ENCODE results near the gene DLGAP3.

The DLGAP3 gene

DNA sequence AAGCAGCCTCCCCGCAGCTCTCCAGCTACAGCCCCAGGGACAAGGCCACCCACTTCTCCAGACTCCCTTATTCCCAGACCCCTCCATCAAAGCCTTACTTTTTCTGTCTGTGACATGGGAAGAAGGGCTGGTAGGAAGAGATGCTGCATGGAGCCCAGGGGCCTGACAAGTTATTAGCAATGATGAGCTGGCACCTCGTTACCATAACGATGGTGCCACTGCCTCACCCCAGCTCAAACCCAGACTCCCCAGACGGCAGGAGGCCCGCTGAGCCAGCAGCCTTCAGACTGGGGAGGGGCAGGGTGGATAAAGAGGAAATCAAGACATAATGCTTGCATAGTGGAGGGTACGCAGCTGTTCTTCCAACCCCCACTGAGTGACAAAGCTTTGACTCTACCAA lies 3.3 kb downstream of the DLGAP3 start:
- no peaks in the 10 kb centered on the region for H3K9me3 ChIP-seq
- no peaks in the 10 kb centered on the region for H3K36me3 ChIP-seq
- H3K4me1 ChIP-seq = no peaks in the 10 kb centered on the region
- H3K27me3 ChIP-seq = peaks cover 4% of the 10 kb centered on the region; the same call in 1 of the 2 replicates
- TF ChIP-seq, protein P1, sequence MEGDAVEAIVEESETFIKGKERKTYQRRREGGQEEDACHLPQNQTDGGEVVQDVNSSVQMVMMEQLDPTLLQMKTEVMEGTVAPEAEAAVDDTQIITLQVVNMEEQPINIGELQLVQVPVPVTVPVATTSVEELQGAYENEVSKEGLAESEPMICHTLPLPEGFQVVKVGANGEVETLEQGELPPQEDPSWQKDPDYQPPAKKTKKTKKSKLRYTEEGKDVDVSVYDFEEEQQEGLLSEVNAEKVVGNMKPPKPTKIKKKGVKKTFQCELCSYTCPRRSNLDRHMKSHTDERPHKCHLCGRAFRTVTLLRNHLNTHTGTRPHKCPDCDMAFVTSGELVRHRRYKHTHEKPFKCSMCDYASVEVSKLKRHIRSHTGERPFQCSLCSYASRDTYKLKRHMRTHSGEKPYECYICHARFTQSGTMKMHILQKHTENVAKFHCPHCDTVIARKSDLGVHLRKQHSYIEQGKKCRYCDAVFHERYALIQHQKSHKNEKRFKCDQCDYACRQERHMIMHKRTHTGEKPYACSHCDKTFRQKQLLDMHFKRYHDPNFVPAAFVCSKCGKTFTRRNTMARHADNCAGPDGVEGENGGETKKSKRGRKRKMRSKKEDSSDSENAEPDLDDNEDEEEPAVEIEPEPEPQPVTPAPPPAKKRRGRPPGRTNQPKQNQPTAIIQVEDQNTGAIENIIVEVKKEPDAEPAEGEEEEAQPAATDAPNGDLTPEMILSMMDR (IDR thresholded peaks at IDR 0.05; ENCODE audit: low read depth, low read length) = no peak
- H3K4me3 ChIP-seq (ENCODE audit: low read depth, low read length) = no peak overlapping the region
- no peak for DNase-seq

DNA sequence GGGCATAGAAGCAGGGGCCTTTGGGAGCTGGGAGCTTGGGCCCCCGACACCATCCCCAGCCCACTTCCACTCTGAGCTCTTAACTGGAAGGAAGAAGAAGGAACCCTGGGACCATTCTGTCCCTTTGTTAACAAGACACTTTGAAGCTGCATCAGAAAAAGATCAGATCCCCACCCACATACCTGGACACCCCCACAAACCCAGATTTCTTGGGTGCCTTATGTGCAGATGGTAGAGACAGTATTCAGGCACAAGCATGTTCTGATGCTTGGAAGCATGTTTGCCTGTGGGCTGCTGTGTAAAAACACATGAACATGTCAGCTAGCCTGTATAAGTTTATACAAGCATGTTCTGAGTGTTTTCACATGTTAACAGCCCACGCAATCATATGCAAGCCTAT lies 3.7 kb downstream of the DLGAP3 start:
- Histone ChIP-seq H3K27me3 (peaks cover 4% of the 10 kb centered on the region; the same call in 1 of the 2 replicates), H3K4me1 (no peaks in the 10 kb centered on the region), H3K9me3 (no peaks in the 10 kb centered on the region), H3K4me3 (ENCODE audit: low read depth, low read length) (no peak overlapping the region), H3K36me3 (no peaks in the 10 kb centered on the region)
- TF ChIP-seq, protein P1 (IDR thresholded peaks at IDR 0.05; ENCODE audit: low read depth, low read length) = no peak
- DNase-seq = no peak

DNA sequence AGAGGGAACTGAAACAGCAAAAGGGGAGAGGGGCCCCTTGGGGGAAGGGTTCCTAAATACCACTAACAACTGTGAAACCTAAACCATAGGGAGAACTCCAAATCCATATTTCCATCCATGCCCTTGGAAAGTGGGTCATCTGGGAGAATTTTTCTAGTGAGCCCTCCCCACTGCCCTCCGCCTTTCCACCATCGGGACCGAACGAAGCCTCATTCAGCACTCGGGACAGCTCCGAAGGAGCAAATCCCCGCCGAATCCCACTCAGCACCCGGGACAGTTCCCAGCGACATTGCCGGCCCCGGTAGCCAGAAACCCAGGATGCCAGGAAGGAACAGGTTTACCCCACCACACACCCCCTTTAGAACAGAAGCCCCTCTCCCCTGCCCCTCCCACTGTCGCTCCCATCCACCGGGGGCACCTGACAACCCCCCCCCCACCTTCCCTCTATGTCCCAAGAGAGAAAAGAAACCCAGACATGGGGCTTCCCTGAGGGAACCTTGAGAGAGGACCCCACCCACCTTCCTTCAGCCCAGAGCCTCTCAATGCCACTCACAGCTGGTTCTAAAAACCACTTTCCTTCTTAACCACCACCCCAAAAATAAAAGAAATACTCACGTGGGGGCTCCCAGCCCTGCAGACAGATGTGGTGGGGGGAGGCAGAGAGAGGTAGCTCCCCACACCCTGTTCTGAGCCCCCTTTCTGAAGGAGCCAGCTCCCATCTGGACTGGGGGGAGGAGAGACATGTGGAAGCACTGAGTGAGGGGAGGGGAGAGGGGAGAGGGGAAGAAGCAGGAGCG lies 4.5 kb downstream of the DLGAP3 start:
- H3K36me3 ChIP-seq = no peaks in the 10 kb centered on the region
- no peaks in the 10 kb centered on the region for H3K4me1 ChIP-seq
- TF ChIP-seq, protein P1 (IDR thresholded peaks at IDR 0.05; ENCODE audit: low read depth, low read length) = no peak
- no peaks in the 10 kb centered on the region for H3K9me3 ChIP-seq
- H3K27me3 ChIP-seq = peaks cover 2% of the 10 kb centered on the region; the same call in 1 of the 2 replicates
- DNase-seq = no peak
- H3K4me3 ChIP-seq (ENCODE audit: low read depth, low read length) = no peak overlapping the region

DNA sequence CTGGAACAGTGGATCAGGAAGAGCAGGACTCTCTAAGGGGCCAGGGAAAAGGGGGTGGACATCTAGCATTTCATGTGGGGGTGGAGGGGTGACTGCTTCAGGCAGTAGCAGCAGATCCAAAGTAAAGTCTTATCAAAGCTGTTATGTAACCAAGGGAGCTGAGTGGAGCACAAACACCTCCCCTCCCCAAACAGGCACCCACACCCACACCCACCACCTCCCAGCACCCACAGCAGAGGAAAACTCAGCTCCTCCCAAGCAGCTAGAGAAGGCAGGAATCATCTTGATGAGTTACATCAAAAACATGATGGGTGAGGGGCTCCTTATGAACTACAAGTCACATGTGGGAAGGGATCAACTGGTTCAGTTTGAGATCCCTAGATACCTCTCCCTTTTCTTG lies 6.0 kb downstream of the DLGAP3 start:
- H3K4me1 ChIP-seq = no peaks in the 10 kb centered on the region
- no peak overlapping the region for H3K4me3 ChIP-seq (ENCODE audit: low read depth, low read length)
- H3K36me3 ChIP-seq = no peaks in the 10 kb centered on the region
- no peaks in the 10 kb centered on the region for H3K9me3 ChIP-seq
- DNase-seq = no peak
- TF ChIP-seq, protein P1 (IDR thresholded peaks at IDR 0.05; ENCODE audit: low read depth, low read length) = no peak
- H3K27me3 ChIP-seq = no peaks in the 10 kb centered on the region

DNA sequence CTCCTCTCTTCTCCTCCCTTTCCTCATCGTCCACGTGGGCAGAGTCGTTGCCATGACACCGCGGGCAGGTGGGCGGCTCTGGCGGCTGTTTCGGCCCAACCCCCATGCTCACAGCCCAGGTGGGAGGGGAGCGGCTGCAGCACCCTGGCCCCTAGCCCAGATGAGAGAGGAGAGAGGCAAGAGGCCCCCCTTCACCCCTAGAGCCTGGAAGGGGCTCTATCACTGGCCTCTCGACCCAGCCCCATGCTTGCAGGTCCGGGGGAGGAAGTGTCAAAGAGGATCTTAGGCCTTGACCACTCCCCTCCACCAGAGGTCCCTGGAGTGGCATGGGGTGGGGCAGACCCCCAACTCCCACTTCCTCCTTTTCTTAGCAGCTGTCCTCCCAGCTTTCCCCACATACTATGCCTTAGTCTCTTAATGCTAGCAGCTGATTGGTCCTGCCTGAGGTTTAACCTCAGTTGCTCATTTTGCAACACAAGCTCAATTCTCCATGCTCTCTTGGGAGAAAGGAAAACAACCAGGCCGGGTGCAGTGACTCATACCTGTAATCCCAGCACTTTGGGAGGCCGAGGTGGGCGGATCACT lies 10.4 kb downstream of the DLGAP3 start:
- peak; percentile 44 for DNase-seq
- H3K9me3 ChIP-seq = no peaks in the 10 kb centered on the region
- no peaks in the 10 kb centered on the region for H3K4me1 ChIP-seq
- TF ChIP-seq, protein P1 (IDR thresholded peaks at IDR 0.05; ENCODE audit: low read depth, low read length) = 0 out of 2 replicates have a peak, but pooled peaks have one; percentile 15
- no peaks in the 10 kb centered on the region for H3K36me3 ChIP-seq
- no peak overlapping the region; the same call in 1 of the 2 replicates for H3K4me3 ChIP-seq (ENCODE audit: low read depth, low read length)
- no peaks in the 10 kb centered on the region for H3K27me3 ChIP-seq

Measured in BE2C (cell line).